ENCODE measurements around the gene IGFALS.

Gene IGFALS

DNA sequence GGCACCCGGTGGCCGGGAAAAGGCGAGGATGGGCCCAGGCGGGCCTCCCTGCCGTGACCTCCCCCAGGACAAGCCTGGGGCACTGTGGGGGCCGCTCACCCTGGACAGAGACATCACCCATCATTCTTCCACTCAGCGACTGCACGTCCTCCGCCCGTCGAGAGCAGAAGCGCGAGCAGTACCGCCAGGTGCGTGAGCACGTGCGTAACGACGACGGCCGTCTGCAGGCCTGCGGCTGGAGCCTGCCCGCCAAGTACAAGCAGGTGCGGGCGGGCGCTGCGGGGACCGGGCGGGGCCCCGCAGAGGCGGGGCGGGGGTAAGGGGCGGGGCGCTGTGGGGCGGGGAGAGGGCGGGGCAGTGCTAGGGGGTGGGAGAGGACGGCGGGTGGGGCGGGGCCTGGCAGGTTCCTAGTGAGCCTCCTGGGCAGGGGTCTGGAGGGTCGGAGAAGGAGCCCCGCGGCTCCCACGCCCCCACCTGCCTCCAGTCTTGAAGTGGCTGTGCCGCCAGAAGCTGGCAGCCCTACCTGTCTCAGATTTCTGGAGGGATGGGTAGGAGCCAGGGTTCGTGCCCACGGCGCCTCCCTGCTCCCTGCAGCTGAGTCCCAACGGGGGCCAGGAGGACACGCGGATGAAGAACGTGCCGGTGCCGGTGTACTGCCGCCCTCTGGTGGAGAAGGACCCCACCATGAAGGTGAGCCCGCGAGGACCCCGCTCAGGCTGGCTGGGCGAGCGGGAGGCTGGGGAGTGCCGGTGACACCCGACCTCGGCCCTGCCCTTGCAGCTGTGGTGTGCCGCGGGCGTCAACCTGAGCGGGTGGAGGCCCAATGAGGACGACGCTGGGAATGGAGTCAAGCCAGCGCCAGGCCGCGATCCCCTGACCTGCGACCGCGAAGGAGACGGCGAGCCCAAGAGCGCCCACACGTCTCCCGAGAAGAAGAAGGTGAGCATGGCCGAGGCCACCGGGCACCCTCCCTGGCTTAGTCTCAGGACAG is 29.7 kb downstream of the IGFALS start:
- DNase-seq: peak in 1 of 2 experiments; percentile 29

DNA sequence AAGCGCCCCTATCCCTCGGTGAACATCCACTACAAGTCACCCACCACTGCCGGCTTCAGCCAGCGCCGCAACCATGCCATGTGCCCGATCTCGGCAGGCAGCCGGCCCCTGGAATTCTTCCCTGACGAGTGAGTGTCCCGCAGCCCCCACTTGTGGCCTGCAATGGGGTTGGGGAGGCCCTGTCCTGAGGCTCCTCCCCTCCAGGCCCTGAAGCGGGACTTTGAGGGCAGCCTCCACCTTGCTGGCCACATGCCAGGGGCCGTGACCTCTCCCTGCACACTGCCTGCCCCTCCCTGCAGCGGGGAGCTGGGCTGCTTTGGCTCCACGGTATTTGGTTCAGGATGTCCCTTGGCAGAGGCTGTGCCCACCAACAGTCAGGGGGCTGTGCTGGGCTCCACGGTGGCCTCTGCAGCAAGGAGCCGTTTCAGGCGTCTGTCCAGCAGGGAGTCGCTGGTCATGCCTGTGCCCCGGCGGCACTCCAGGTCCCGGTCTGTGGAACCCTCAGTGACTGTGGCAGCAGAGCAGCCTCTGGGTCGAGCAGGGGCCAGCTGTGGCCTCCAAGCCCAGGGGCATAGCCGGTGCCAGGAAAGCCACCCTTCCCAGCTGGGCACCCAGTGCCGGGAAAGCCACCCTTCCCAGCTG is 30.5 kb downstream of the IGFALS start:
- no peak for DNase-seq

DNA sequence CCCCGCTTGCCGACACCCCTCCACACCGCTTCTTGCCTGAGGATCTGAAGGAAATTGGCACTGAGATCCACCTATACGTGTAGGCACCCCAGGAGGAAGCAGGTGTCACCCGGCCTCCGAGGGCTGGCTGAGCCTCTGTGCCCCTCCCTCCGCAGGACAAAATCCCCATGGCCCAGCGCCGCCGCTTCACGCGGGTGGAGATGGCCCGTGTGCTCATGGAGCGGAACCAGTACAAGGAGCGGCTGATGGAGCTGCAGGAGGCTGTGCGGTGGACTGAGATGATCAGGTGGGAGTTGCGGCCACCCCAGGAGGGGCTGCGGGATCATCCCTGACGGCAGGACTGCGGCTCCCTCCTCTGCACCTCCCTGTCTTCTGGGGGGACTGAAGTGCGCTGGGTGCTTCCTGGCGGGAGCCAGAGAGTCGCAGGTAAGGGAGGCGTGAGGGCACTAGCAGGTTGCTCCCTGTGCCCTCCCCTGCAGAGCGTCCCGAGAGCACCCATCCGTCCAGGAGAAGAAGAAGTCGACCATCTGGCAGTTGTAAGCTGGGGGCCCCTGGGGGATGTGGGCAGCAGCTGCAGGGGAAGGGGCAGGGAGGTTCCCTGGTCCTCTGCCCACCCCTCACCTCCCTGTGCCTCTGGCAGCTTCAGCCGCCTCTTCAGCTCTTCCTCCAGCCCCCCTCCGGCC is 31.2 kb downstream of the IGFALS start:
- DNase-seq: no peak

DNA sequence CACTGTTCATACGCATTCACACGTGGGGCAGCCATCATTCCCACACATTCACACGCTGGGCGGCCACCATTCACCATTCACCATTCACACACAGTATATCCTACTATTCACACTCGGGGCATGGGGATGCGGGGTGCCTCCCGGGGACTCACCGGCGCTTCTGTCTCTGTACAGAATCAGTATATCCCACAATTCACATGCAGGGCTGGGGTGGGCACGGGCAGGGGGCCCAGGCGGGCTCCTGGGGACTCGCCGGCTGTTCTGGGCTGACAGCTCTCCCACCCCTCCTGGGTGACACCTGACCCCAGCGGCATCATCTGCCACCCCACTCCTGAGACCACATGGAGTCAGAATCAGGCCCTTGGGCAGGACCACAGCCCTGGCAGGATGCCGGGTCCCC is 31.8 kb downstream of the IGFALS start:
- no peak for DNase-seq

DNA sequence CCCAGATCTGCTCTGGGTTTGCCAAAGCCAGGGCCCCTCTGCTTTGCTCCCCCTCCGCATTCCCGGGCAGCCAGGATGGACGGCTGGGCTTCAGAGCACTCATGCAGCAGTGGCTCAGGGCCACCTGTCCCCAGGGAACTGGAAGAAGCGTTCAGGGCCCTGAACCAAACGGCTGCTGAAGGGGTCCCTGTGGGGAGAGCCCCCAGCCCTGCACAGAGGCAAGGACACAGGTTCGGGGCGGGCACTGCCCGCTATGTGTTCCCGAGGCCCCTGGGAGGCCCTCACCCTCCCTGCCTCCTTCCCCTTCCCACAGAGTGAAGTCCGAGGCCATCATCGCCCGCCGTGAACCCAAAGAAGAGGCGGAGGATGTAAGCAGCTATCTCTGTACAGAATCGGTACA is 32.6 kb downstream of the IGFALS start:
- no peak for DNase-seq

DNA sequence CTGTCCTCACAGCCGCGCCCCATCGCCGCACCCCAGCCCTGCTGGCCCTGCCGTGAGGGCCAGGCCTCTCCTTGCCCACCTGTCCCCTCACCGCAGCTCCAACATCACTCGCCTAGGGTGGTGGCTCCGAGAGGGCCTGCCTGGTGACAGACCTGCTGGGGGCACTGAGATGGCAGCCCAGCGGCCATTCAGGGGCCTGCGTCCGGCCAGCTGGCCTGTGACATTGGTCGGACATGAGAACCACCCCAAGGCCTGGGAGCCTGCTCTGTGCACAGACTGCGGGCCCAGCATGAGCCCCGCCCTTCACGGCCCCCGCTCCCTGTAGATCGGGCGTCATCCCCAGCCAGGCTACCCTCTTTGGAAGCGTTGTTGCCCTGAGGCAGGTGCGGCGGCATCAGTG is 34.0 kb downstream of the IGFALS start:
- no peak for DNase-seq

DNA sequence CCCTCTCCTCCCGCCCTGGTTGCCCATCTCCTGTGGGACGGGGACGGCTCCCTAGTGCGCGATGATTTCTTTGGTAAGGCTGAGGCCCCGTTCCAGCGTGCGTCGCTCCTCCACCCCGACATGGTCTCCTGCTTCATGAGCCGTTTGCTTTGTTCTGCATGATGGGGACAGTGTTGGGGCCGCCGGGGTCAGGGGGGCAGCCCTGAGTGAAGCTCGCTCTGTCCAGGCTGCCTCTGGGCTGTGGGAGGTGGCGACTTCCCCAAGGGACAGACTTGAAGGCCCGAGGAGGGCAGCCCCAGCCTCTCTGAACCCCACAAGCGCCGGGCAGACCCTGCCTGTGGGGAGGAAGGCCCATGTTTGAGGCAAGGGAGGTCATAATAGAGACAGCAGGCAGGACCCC is 34.6 kb downstream of the IGFALS start:
- DNase-seq: no peak

DNA sequence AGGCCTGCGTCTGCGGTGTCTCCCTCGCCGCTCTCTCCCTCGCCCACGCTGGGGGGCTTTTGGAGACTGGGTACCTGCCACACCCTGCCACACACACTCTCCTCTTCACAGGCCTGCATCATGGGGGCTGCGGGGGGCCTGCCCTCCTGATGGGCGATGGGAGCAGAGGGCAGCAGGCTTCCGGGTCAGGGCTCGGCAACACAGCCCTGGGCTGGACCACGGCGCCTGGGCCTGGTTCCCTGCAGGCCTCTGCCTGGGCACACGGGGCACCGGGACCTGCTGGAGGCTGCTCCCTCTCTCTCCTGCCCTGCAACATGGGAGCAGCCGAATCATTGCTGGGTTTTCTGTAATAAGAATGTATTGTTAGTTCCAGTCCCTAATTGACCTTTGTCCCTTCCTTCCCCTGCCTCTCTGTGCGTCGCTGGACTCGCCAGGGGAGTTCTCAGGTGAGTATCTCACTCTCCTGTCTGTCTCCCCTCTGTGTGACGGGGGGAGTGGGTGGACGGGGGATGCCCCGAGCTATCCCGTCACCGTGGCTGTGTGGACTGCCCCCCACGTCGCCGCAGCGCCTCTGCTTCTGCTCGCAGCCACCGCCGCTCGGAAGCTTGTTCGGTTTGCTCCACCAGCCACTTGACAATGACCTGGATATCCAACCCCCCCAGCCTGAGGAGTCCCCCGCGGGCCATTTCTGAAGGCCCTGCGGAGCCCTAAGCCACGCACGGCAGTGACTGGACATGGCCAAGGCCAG is 35.6 kb downstream of the IGFALS start:
- no peak for DNase-seq

DNA sequence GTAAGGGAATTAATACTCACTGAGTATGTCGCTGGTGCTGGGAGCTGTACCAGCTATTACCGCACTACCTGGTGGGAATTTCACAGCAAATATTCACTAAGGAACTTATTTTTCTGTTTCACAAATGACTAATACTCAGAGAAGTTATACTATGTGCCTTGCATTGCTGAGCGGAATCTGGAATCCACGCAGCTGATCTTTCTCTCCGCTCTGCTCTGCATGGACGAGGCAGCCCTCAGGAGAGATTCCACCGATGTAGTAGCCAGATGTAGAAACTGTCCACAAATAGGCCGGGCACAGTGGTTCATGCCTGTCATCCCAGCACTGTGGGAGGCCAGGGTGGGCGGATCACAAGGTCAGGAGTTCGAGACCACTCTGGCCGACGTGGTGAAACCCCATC is 39.3 kb downstream of the IGFALS start:
- DNase-seq: no peak

DNA sequence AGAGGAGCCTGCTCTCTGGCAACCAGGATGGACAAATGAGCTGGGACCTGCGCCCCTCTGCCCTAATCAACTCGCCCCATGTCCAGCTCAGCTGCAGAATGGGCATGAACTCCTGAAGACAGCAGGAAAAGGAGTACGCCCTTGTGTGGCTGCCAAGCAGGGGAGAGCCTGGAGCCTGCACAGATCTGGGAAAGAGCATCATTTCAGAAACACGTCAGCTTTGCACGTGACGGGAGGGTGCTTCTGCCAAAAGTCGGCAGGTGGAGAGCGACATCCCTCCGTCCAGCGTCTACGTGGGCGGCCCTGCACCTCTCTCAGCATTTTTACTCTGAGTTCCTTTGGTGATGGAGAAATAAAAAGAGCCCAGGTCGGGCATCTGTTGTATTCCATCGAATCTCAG is 40.7 kb downstream of the IGFALS start:
- DNase-seq: no peak

DNA sequence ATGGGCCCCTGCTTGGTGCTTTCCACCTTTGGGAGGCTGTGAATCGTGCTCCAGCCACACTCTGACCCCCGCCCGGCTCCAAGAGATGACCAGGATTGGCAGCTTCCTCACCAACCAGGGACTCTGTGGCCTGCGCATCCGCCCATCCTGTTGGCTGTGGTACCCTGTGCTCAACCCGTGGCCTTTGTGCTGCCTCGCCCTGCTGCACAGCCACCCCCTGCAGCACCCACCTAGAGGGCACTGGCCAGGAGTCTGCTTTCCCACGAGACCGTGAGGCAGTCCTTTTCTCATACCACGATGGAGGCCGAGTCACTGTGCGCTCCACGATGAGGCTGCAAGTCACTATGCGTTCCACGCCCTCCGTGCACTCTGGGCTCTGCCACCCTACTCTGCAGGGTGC is 41.6 kb downstream of the IGFALS start:
- DNase-seq: no peak

DNA sequence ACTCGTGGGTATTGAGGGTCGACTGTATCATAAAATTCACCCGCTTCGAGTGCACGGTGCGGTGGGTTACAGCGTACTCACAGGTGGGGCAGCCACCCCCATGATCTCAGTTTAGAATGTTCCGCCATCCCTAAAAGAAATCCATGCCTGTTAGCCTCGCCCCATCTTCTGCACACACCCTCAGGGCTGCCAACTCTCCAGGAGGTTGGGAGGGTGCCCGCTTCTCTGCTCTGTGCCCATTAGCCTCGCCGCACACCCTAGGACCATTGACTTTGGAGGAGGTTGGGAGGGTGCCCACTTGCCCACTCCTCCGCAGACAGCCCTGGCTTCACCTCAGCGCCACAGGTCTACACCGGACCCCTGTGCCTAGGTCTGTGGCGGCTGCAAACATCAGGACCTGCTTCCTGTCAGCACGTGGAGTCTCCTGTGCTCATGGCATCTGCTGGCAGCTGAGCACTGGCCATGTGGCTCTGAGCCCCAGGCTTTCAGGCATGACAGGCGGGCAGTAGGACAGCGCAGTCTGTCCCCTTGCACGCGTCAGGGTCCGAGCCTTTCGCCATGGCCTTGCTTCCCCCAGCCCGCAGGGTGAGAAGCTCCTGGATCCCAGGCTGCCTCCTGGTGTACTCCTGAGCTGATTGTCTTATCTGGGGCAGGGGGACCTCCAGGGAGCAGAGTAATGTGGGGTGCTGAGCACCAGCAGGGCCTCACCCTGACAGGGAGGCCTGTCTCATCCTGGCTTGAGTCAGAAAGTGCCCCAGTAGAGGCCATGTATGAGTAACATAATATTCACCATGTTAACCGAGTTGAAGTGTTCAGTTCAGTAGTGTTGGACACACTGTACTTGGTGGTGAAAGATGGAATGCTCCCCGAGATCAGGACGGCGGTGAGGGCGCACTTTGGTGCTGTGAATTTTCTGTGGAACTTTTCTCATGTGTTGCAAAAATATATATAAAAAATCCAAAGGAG is 44.1 kb downstream of the IGFALS start:
- DNase-seq: no peak

DNA sequence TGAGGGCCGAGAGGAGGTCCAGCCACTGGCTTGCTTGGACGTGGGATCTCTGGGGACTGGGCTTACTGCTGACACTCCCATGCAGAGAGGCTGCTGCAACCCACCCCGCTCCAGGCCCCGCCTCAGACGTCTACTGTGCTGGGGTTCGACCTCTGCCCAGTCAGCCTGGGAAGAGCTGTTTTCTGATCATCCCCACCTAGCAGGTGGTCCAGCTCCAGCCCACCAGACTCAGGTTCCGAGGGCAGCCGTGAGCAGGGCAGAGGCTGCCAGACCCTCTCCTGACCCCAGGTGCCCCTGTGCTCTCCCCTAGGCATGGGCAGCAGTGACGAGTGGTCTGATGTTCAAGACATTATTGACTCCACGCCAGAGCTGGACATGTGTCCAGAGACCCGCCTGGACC is 45.6 kb downstream of the IGFALS start:
- DNase-seq: no peak

DNA sequence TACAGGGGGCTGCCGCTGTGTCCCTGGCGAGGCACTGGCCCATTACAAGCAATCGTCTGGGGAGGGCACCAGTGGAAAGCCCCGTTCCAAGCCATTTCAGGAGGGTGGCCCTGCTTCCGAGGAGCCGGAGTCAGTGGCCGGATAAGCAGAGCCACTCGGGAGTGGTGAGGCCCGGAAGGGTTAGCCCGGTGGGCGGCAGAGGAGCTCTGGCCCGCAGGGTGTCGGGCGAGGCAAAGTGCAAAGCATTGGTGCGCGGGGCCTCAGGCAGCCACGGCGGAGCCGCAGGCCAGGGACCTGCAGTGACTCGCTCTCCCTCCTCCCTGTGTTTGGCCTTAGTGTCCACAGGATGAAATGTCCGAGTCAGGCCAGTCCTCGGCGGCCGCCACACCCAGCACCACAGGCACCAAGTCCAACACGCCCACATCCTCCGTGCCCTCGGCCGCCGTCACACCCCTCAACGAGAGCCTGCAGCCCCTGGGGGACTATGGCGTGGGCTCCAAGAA is 46.8 kb downstream of the IGFALS start:
- DNase-seq: no peak

DNA sequence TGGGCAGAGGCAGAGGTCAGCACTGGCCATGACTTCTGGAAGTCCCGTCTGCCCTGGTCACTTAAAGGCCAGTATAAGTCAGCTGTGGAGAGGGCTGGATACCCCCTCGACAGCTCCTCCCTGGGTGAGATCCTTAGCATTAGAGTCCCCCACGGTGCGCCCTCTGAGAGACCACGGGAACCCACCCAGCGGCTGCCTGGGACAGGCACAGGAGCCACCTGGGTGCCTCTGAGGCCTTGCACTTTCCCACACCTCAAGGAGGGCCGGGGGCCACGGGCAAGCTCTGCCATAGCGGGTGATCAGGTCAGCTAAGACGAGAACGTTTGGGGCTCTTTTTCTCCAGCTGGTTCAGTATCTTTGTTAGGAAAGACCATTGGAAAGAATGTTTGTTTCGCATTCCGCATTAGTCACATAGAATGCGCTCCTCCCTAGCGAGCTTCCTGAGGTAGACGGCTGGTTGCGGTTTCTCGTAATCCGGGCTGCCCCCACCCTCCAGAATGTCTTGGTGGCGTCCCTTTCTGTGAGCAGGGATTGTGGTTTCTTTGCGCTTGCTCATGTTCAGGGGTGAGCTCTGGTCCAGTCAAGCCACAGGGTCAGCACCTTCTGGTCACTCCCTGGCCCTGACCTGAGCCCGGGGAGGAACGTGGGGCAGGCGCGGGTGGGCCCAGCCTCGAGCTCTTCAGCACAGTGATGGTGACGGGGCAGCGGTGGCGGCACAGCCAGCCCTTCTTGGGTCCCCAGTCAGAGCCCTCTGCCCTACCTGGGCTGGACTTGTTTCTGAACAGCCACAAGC is 47.4 kb downstream of the IGFALS start:
- DNase-seq: no peak

DNA sequence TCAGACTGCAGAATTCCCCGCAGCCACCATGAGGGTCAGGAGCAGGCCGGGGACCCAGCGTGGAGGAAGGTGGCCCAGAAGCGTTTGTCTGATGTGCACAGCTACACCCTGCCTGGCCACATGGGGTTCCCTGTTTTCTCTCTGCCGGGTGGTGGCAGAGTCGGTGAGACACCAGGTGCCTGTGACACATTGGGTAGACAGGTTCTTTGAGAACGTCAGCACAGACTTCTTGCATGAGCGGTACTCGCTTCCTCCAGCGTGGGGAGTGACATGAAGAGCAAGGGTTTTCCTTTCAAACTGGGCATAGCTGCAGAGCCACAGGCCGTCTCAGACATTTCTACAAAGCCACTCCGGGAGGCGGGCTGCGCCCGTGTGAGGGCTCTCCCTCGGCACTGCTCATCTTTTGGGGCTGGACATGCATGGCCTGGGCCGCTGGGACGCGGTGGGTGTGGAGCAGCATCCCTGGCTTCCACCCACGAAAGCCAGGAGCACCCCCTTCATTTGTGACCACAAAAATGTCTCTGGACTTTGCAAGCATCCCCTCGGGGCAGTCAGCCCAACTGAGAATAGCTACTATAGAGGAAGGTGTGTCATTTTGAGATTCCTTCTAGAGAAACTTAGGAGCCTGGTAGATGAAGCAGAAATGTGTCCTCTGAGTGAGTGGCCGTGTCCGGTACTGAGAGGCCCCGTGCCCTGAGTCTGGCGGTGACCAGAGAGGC is 48.2 kb downstream of the IGFALS start:
- DNase-seq: no peak

DNA sequence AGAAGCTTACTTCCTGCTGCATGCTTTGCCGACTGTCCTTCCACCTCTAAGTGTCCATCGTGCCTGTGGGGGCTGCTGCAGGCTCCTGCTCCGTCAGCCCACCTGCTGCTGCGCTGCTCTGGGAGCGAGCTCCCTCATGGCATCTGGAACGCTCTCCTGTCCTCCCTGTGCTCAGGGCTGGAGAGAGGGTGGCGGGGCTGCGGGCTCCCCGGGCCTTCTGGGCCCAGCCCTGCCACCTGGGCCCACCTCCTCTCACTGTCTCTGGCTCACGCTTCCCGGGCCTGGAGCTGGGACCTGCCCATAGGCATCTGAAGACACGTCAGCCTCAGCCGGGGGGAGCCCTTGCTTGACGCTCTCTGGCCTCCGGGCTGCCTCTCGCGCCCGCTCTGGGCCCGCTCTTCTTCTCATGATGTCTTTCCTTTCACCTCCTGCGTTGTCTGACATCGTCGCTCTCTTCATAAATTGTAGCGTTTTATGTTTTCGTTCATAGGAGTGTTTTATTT is 49.1 kb downstream of the IGFALS start:
- DNase-seq: no peak

DNA sequence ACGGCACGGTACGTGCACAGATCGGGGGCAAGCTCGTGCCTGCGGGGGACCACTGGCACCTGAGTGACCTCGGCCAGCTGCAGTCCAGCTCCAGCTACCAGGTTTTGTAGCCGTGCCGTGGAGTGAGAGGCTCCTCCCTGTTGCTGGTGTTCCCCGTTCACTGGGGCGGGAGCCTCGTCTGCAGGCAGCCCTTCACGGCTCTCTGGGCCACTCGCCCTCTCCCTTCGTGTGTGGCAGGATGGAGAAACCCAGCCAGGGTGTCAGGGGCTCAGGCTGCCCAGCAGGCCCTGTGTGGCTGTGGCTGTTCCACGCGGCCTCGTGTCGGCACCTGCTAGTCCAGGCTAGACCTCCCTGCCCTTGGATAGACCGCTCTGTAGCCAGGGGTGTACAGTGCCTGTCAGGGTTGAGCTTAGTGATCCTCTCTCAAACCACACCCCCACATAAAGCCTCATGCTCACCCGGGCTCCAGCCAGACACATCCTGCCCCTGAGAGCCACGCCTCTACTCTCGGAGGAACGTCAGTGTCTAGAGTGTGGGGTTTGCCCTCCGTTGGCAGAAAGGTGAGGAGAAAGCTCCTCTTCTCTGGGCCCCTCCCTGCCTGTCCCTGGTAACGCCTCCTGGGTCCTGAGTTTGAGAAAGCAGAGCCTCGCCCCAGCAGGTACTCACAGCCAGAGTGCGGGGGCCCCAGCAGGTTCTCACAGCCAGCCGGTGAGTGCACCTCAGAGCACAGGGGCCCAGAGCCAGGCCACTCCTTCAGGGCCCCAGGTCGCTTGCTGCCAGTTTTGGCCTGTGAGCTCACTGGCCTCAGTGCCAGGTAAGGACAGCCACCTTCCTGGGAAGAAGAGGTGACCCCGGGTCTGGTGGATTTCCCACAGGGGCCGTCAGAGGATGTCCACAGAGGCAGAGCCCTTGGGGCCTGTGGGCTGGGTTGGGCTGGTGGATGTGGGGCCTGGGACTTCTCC is 49.8 kb downstream of the IGFALS start:
- DNase-seq: no peak

Measured in activated T-cell treated with anti-CD3 and anti-CD28 coated beads, Interleukin-2, amount 50 U/mL, for 48 hours (primary cell).